Aorta (tissue), 5 donors: ENCODE measurements around the gene ALOX15B. TPM values are rescaled to one million over a fixed set of nuclear protein-coding genes. Genes with fewer than 3 reads are reported as not detected.
A peak's percentile ranks its signal among the peaks of the same experiment; 100 is the strongest.

Experiments used
- ATAC-seq: fragments of 200-7000 bp; cut with Tn5 transposase; one replicate; pipeline ENCODE4 v1.9.1; 2022; ENCODE audit warnings: moderate library complexity; ENCODE audit not compliant: low FRiP score
- DNase-seq, 2 donors: peaks; one replicate each; pipeline ENCODE4 v3.0.0-alpha.2; 2020
- H3K27ac ChIP-seq, 2 donors: one replicate each; pipeline ENCODE4 v1.5.1; 2013; ENCODE audit warnings: low read length in 2 of 2, mild to moderate bottlenecking in 2 of 2, moderate library complexity in 2 of 2, control low read depth in 1 of 2, inconsistent platforms in 1 of 2, low read depth in 1 of 2
- H3K27me3 ChIP-seq, 2 donors: one replicate each; pipeline ENCODE4 v1.6.1; 2013; ENCODE audit warnings: control low read depth in 1 of 2, low read length in 1 of 2, mild to moderate bottlenecking in 1 of 2, moderate library complexity in 1 of 2; ENCODE audit not compliant: insufficient read depth in 2 of 2, control insufficient read depth in 1 of 2
- H3K36me3 ChIP-seq, 2 donors: one replicate each; pipeline ENCODE4 v1.6.1; 2013; ENCODE audit warnings: control low read depth in 1 of 2, low read length in 1 of 2, mild to moderate bottlenecking in 1 of 2; ENCODE audit not compliant: insufficient read depth in 2 of 2, control insufficient read depth in 1 of 2
- H3K4me1 ChIP-seq, 2 donors: one replicate each; pipeline ENCODE4 v1.6.1; 2013; ENCODE audit warnings: low read length in 2 of 2, control low read depth in 1 of 2, mild to moderate bottlenecking in 1 of 2, moderate library complexity in 1 of 2; ENCODE audit not compliant: insufficient read depth in 2 of 2, control insufficient read depth in 1 of 2
- H3K4me3 ChIP-seq, 2 donors: one replicate each; pipeline ENCODE4 v1.5.1; 2013; ENCODE audit warnings: low read length in 2 of 2, control low read depth in 1 of 2, mild to moderate bottlenecking in 1 of 2
- H3K9me3 ChIP-seq: one replicate; pipeline ENCODE4 v1.6.1; 2013; ENCODE audit warnings: mild to moderate bottlenecking, low read length; ENCODE audit not compliant: control insufficient read depth
- WGBS, 2 donors: extraction: QIAGEN DNeasy Blood & Tissue Kit; methylation state at CpG; one replicate each; pipeline ENCODE4 v1.1.7; 2013; 5-methylcytosine and 5-hydroxymethylcytosine counted together
- intact Hi-C, 2 donors: fragments of 100-400 bp; cut with DNase I; formaldehyde crosslinking; loops; one replicate each; pipeline versions ENCODE4 v1.14.2 to v1.15.0; 2022
- long read RNA-seq, 2 donors: library from polyadenylated mRNA; unstranded; transcript quantifications; one replicate each; pipeline ENCODE4 v2.0.0, GENCODE V29; 2020 to 2021
- polyA plus RNA-seq, 2 donors: library from polyadenylated mRNA; stranded (reverse); fragments of 200-250 nt; gene quantifications; one replicate each; pipeline ENCODE4 v1.2.3, GENCODE V29; 2013
- total RNA-seq, 2 donors: library from RNA; stranded (reverse); fragmentation: NEBNext Ultra II Directional; extraction: Animal tissue kit (Norgen Biotek cat#: 25700); gene quantifications; one replicate each; pipeline ENCODE4 v1.2.1, GENCODE V29; 2021
- donor health status: healthy with polysubstance abuse.
- donor health status: Bipolar disorder and iron deficiency.
- donor health status: DM: no; HTN: no; CAD: no.
- donor health status: DM: no; HTN: no; CAD: no.
- donor health status: DM: yes; HTN: yes; CAD: no.

The ALOX15B gene
- total RNA-seq = 1 to 10 TPM in 1 of 2 donors, under 1 TPM in 1; 0.15 to 1.0 TPM
- polyA plus RNA-seq = 1 to 10 TPM in 1 of 2 donors, under 1 TPM in 1; 0.26 to 2.0 TPM
- long read RNA-seq, donor 1, partial matches to known transcripts = 1 of 1 reads
- long read RNA-seq, donor 1, other reads (novel, unspliced or antisense) = 0 of 1 reads
- long read RNA-seq, donor 2 = 0 reads

DNA sequence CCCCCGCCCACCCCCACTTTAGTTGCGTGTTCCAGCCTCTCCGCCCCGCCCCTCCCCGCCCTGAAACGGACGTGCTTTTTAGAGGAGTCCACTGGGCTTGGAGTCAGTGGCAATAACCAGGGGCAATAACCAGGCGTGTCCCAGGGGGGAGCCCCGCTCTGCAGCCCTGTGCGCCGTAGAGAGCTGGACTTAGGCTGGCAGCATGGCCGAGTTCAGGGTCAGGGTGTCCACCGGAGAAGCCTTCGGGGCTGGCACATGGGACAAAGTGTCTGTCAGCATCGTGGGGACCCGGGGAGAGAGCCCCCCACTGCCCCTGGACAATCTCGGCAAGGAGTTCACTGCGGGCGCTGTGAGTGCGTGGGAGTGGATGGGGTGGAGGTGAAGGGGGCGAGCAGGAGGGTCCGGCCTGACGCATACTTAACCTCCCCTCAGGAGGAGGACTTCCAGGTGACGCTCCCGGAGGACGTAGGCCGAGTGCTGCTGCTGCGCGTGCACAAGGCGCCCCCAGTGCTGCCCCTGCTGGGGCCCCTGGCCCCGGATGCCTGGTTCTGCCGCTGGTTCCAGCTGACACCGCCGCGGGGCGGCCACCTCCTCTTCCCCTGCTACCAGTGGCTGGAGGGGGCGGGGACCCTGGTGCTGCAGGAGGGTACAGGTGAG, at the start of gene ALOX15B:
TSS of gene ALOX15B (plus strand) at position 106 of the 657 bp plus-strand sequence. CDS start at position 203, 97 bp downstream.
- Histone ChIP-seq H3K4me3 (no peak within 1 kb of the TSS), H3K9me3 (no peaks in the 10 kb centered on the region), H3K27ac (no peak within 1 kb of the TSS), H3K27me3 (peaks cover 0 to 4% of the 10 kb centered on the region in 2 donors), H3K36me3 (no peaks in the 10 kb centered on the region), H3K4me1 (no peaks in the 10 kb centered on the region)
- peak in 1 of 2 donors; percentile 72 for DNase-seq
- 5 to 7% methylated on average over 35 to 37 of the region's 37 CpGs for WGBS, 2 donors
- no peak for ATAC-seq
- intact Hi-C loops = no loop called here

DNA sequence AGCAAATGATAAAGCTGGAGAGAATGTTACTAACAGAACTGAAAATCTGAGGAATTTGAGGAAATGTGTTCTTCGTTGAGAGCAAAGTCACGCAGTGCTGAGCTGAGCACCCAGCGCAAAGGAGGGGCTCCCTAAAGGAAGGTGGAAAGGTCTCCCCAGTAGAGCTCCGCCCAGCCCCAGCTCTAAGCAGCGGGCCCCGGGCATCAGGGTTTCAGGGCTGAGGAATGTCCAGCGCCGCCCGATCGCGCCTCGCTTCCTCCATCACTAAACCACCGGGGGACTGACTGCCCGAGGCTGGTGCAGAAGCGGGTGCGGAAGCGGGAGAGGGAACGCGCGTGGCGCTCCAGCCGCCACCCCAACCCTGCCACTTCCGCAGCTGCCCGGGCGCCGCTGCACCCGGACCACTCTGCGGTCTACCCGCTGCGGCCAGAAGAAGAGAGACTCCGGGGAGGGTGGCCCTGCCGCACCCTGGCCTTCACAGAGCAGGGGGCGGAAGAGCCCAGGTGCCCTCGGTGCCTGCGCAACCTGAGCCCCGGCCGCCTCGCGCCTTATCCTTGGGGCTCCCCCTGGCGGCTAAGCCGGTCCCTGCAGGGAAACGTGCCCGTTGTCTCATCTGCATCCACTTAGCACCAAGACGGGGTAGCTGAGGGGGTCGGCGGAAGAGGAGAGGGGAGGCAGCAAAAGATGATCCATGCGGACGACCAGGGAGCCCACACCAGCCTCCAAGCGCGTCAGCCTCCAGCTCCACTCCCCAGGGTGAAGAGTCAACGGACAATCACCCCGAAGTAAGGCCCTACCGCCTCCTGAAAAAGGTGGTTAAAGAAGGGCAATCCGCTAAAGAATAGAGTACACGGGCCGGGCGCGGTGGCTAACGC, 48.8 kb upstream of the ALOX15B start:
- Histone ChIP-seq H3K9me3 (no peaks in the 10 kb centered on the region), H3K36me3 (no peaks in the 10 kb centered on the region), H3K4me1 (no peaks in the 10 kb centered on the region), H3K27me3 (no peaks in the 10 kb centered on the region), H3K27ac (no peak overlapping the region), H3K4me3 (no peak overlapping the region)
- ATAC-seq (peak; percentile 91), DNase-seq (peak; percentile 88 to 96)
- intact Hi-C loops = loop anchor here (1.0 to 5.0 kb wide), 5 partner anchors 67 to 248 kb away; no protein-coding TSS in a partner anchor
- WGBS, 2 donors = 2 to 4% methylated on average over 53 to 59 of the region's 59 CpGs

- no peak for DNase-seq
- H3K4me1 ChIP-seq = no peaks in the 10 kb centered on the region
- H3K9me3 ChIP-seq = no peaks in the 10 kb centered on the region
- H3K27ac ChIP-seq = no peak overlapping the region
- H3K4me3 ChIP-seq = no peak overlapping the region
- intact Hi-C loops = loop anchor here in 1 of 2 donors (5.0 kb wide), 1 partner anchor 250 kb away; no protein-coding TSS in a partner anchor
- no peaks in the 10 kb centered on the region for H3K36me3 ChIP-seq
- 70 to 76% methylated on average over 2 of the region's 2 CpGs for WGBS, 2 donors
- no peak for ATAC-seq
- H3K27me3 ChIP-seq = no peaks in the 10 kb centered on the region
These were observed 46.3 kb upstream of the ALOX15B start for GRCh38 chr17:7992516-7992915.

DNA sequence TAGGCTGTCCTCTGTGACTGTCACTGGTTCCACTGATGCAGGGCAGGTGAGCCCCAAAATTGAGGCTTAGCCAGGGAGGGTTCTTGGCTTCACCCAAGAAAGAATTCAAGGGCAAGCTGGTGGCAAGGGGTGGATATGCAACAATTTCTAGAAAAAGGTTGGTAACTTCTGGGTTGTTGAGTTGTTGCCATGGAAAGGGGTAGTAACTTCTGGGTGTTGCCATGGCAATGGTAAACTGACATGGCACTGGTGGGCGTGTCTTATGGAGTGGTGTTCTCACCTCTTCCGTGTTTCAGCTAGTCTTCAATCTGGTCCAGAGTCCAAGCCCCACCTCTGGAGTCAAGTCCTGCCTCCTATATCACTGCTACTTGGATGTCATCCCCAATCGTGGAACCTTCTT, 45.9 kb upstream of the ALOX15B start:
- ATAC-seq = no peak
- Histone ChIP-seq H3K4me1 (no peaks in the 10 kb centered on the region), H3K9me3 (no peaks in the 10 kb centered on the region), H3K4me3 (no peak overlapping the region), H3K27me3 (no peaks in the 10 kb centered on the region), H3K36me3 (no peaks in the 10 kb centered on the region), H3K27ac (no peak overlapping the region)
- 51 to 54% methylated on average over 3 of the region's 3 CpGs for WGBS, 2 donors
- intact Hi-C loops = loop anchor here in 1 of 2 donors (5.0 kb wide), 1 partner anchor 251 kb away; no protein-coding TSS in a partner anchor
- no peak for DNase-seq

DNA sequence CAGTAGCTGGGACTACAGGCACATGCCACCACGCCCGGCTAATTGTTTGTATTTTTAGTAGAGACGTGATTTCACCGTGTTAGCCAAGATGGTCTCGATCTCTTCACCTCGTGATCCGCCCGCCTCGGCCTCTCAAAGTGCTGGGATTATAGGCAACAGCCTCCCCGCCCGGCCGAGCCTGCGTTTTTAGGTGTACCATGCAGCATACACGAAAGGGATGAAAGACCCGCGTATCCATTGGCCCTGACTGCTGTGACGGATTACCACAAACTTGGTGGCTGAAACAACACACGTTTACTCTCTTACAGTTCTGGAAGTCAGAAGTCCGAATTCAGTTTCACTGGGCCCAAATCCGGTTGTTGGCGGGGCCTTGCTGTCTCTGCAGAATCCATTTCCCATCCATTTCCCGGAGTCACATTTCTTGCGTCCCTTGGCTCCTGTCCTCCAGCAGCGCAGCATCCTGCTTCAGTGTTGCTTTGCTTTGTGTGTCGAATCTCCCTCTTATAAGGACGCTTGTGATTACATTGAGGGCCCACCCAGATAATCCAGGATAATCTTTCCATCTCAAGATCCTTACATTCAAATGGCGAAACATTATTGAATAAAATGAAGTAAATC, 44.8 kb upstream of the ALOX15B start:
- Histone ChIP-seq H3K36me3 (no peaks in the 10 kb centered on the region), H3K27ac (no peak overlapping the region), H3K9me3 (no peaks in the 10 kb centered on the region), H3K4me3 (no peak overlapping the region), H3K27me3 (no peaks in the 10 kb centered on the region), H3K4me1 (no peaks in the 10 kb centered on the region)
- DNase-seq = no peak
- intact Hi-C loops = loop anchor here in 1 of 2 donors (5.0 kb wide), 1 partner anchor 252 kb away; no protein-coding TSS in a partner anchor
- 87% methylated on average over 27 of the region's 27 CpGs for WGBS, 2 donors
- ATAC-seq = no peak

DNA sequence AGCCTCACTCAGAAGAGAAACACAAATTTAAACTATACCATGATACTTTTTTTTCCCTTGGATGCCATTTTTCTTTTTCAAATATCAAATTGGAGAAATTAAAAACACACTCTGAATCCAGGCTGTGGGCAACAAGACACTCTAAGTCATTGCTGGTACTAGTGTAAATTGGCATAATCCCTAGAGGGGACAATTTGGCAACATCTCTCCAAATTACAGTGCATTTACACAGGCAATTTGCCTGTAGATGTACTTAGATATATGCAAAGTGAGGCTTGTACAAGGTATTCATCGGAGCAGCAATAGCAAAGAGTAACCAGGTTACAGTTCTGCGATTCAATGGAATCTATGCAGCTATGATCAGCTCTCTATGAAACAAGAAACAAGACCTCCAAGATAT, 43.1 kb upstream of the ALOX15B start:
- no peak for DNase-seq
- Histone ChIP-seq H3K9me3 (no peaks in the 10 kb centered on the region), H3K27me3 (no peaks in the 10 kb centered on the region), H3K36me3 (no peaks in the 10 kb centered on the region), H3K4me3 (no peak overlapping the region), H3K4me1 (no peaks in the 10 kb centered on the region), H3K27ac (no peak overlapping the region)
- intact Hi-C loops = no loop called here
- WGBS, 2 donors = 91 to 93% methylated on average over 2 of the region's 2 CpGs
- no peak for ATAC-seq

GRCh38 chr17:7997186-7997585, 41.7 kb upstream of the ALOX15B start:
- no peaks in the 10 kb centered on the region for H3K9me3 ChIP-seq
- no peak overlapping the region for H3K27ac ChIP-seq
- H3K27me3 ChIP-seq = no peaks in the 10 kb centered on the region
- intact Hi-C loops = no loop called here
- no peaks in the 10 kb centered on the region for H3K4me1 ChIP-seq
- H3K4me3 ChIP-seq = no peak overlapping the region
- DNase-seq (no peak), ATAC-seq (no peak)
- no peaks in the 10 kb centered on the region for H3K36me3 ChIP-seq
- 16 to 17% methylated on average over 5 of the region's 5 CpGs for WGBS, 2 donors

- intact Hi-C loops = no loop called here
- Histone ChIP-seq H3K27ac (no peak within 1 kb of the TSS), H3K27me3 (no peaks in the 10 kb centered on the region), H3K4me3 (no peak within 1 kb of the TSS), H3K36me3 (no peaks in the 10 kb centered on the region), H3K4me1 (no peaks in the 10 kb centered on the region), H3K9me3 (no peaks in the 10 kb centered on the region)
- ATAC-seq (no peak), DNase-seq (peak in 1 of 2 donors; percentile 63)
- WGBS, 2 donors = 22 to 30% methylated on average over 13 to 18 of the region's 18 CpGs
These were observed 36.7 kb upstream of the ALOX15B start, which contains the start of gene GUCY2D for GRCh38 chr17:8001976-8002720. TSS of gene GUCY2D (plus strand) at chr17:8002615. CDS start at chr17:8003048, 433 bp downstream.
